IMR-90 (cell line): ENCODE measurements around the gene RPGR. TPM values are rescaled to one million over a fixed set of nuclear protein-coding genes. Genes with fewer than 3 reads are reported as not detected.

Experiments
- ATAC-seq: fragments of 200-7000 bp; cut with Tn5 transposase; 2 replicates; pipeline ENCODE4 v1.9.1; 2020; ENCODE audit warnings: low read depth, mild to moderate bottlenecking, moderate library complexity
- BruUV-seq: library from RNA; stranded (reverse); fragments of 400-500 nt; replicated peaks from 2 replicates; lab custom pipeline; 2021; lab: Mats Ljungman, UMichigan
- CTCF ChIA-PET: fragments of 300-600 bp; formaldehyde crosslinking; extraction: SDS; loops from one replicate; lab custom pipeline; 2021; ENCODE audit warnings: antibody characterized with exemption; lab: Yijun Ruan, JAX
- POLR2A ChIA-PET: fragments of 300-600 bp; sonication (Branson Sonifier 250); formaldehyde crosslinking; loops from one replicate; lab custom pipeline; 2022; ENCODE audit warnings: antibody characterized with exemption; ENCODE audit not compliant: unreplicated experiment; lab: Charles Lee
- DNase-seq: peaks from one replicate; pipeline ENCODE4 v3.0.0; 2013
- H2AFZ ChIP-seq: replicated peaks from 2 replicates; pipeline ENCODE3; 2013; ENCODE audit warnings: low read length, mild to moderate bottlenecking; ENCODE audit not compliant: poor library complexity
- H2AK5ac ChIP-seq: 2 replicates; pipeline ENCODE4 v1.6.1; 2013; ENCODE audit warnings: low read depth, low read length, inconsistent platforms
- H2AK9ac ChIP-seq: replicated peaks from 2 replicates; pipeline ENCODE3; 2013; ENCODE audit warnings: mild to moderate bottlenecking, low read depth, low read length, moderate library complexity; ENCODE audit not compliant: poor library complexity
- H2BK120ac ChIP-seq: 2 replicates; pipeline ENCODE4 v1.6.1; 2013; ENCODE audit warnings: low read depth, low read length, inconsistent platforms
- H2BK15ac ChIP-seq: 3 replicates; pipeline ENCODE4 v1.6.1; 2013; ENCODE audit warnings: low read depth, low read length, inconsistent platforms
- H2BK20ac ChIP-seq: 2 replicates; pipeline ENCODE4 v1.6.1; 2013; ENCODE audit warnings: low read depth, mild to moderate bottlenecking, inconsistent platforms, low read length, moderate library complexity
- H2BK5ac ChIP-seq: 2 replicates; pipeline ENCODE4 v1.6.1; 2013; ENCODE audit warnings: mild to moderate bottlenecking, low read depth, low read length, inconsistent platforms; ENCODE audit not compliant: poor library complexity, severe bottlenecking
- H3K14ac ChIP-seq: replicated peaks from 2 replicates; pipeline ENCODE4 v1.6.1; 2013; ENCODE audit warnings: low read depth, low read length, inconsistent platforms
- H3K18ac ChIP-seq: 2 replicates; pipeline ENCODE4 v1.6.1; 2013; ENCODE audit warnings: low read depth, low read length, control low read depth
- H3K23ac ChIP-seq: 2 replicates; pipeline ENCODE4 v1.6.1; 2013; ENCODE audit warnings: low read depth, low read length, inconsistent platforms
- H3K27ac ChIP-seq: 2 replicates; pipeline ENCODE4 v1.5.1; 2013; ENCODE audit warnings: mild to moderate bottlenecking, control low read depth, low read length; ENCODE audit not compliant: insufficient read depth
- H3K27me3 ChIP-seq: 2 replicates; pipeline ENCODE4 v1.6.1; 2013; ENCODE audit warnings: low read length; ENCODE audit not compliant: control insufficient read depth, insufficient read depth
- H3K36me3 ChIP-seq: 2 replicates; pipeline ENCODE4 v1.6.1; 2013; ENCODE audit warnings: low read length, mixed read lengths; ENCODE audit not compliant: control insufficient read depth, insufficient read depth
- H3K4ac ChIP-seq: 2 replicates; pipeline ENCODE4 v1.6.1; 2013; ENCODE audit warnings: low read depth, low read length, inconsistent platforms
- H3K4me1 ChIP-seq: 2 replicates; pipeline ENCODE4 v1.6.1; 2013; ENCODE audit warnings: low read length, mixed read lengths; ENCODE audit not compliant: control insufficient read depth, insufficient read depth
- H3K4me2 ChIP-seq: 2 replicates; pipeline ENCODE4 v1.6.1; 2013; ENCODE audit warnings: low read depth, mild to moderate bottlenecking, control low read depth, low read length, moderate library complexity
- H3K4me3 ChIP-seq: 2 replicates; pipeline ENCODE4 v1.5.1; 2013; ENCODE audit warnings: low read depth, mild to moderate bottlenecking, control low read depth, low read length, moderate library complexity; ENCODE audit not compliant: insufficient read depth
- H3K56ac ChIP-seq: 2 replicates; pipeline ENCODE4 v1.6.1; 2013; ENCODE audit warnings: low read length, inconsistent platforms; ENCODE audit not compliant: insufficient read depth; ENCODE audit errors: extremely low read depth
- H3K79me1 ChIP-seq, 2 experiments: 2 replicates each; pipeline ENCODE4 v1.6.1; 2013; ENCODE audit warnings: low read length in 2 of 2, inconsistent platforms in 1 of 2, low read depth in 1 of 2
- H3K9ac ChIP-seq: 2 replicates; pipeline ENCODE4 v1.6.1; 2013; ENCODE audit warnings: low read depth, low read length, control low read depth
- H3K9me1 ChIP-seq: 2 replicates; pipeline ENCODE4 v1.6.1; 2013; ENCODE audit warnings: low read length, inconsistent platforms; ENCODE audit not compliant: insufficient read depth
- H3K9me3 ChIP-seq: 2 replicates; pipeline ENCODE4 v1.6.1; 2013; ENCODE audit warnings: low read length; ENCODE audit not compliant: control insufficient read depth, insufficient read depth
- H4K20me1 ChIP-seq: 2 replicates; pipeline ENCODE4 v1.6.1; 2013; ENCODE audit warnings: low read length, inconsistent platforms; ENCODE audit not compliant: insufficient read depth
- H4K5ac ChIP-seq: 2 replicates; pipeline ENCODE4 v1.6.1; 2013; ENCODE audit warnings: mild to moderate bottlenecking, low read depth, low read length, control low read depth
- H4K8ac ChIP-seq, 2 experiments: 2 replicates each; pipeline ENCODE4 v1.6.1; 2013; ENCODE audit warnings: low read depth in 2 of 2, low read length in 2 of 2, control low read depth in 1 of 2, inconsistent platforms in 1 of 2
- H4K91ac ChIP-seq: 2 replicates; pipeline ENCODE4 v1.6.1; 2013; ENCODE audit warnings: low read depth, low read length, inconsistent platforms; ENCODE audit not compliant: insufficient read depth
- CTCF ChIP-seq: conservative IDR thresholded peaks from 2 replicates; pipeline ENCODE4 v1.5.1; 2012; ENCODE audit warnings: mild to moderate bottlenecking, low read depth, low read length, improper control_type of control experiment
- MAFK ChIP-seq: IDR thresholded peaks from 2 replicates; pipeline ENCODE4 v1.6.1; 2012; ENCODE audit warnings: low read depth, low read length, improper control_type of control experiment
- RAD21 ChIP-seq: IDR thresholded peaks from 2 replicates; pipeline ENCODE4 v1.6.1; 2012; ENCODE audit warnings: low read length, improper control_type of control experiment
- SMC3 ChIP-seq: fragments of 150-350 bp; IDR thresholded peaks from 2 replicates; pipeline ENCODE4 v1.6.1; 2016; ENCODE audit warnings: low read depth, mild to moderate bottlenecking, antibody characterized with exemption, low read length, moderate library complexity
- USF2 ChIP-seq: fragments of 150-350 bp; IDR thresholded peaks from 2 replicates; pipeline ENCODE4 v1.6.1; 2017; ENCODE audit warnings: mild to moderate bottlenecking, antibody characterized with exemption, low read length, low read depth
- WGBS, 2 experiments: methylation state at CpG; one replicate each; pipeline versions ENCODE4 v1.1.5 to v1.1.7; 2013; ENCODE audit warnings: missing lambda C conversion rate in 2 of 2; ENCODE audit not compliant: insufficient read length in 1 of 2; ENCODE audit errors: extremely low coverage in 2 of 2; 5-methylcytosine and 5-hydroxymethylcytosine counted together
- dilution Hi-C: fragments of 300-500 bp; cut with HindIII; formaldehyde crosslinking; loops from one replicate; pipeline ENCODE4 v1.14.3; 2018; ENCODE audit warnings: low sequenced_read_pairs; ENCODE audit not compliant: unreplicated experiment
- in situ Hi-C: fragments of 300-500 bp; cut with MboI; formaldehyde crosslinking; loops from 3 replicates; pipeline ENCODE4 v1.14.3; 2019; ENCODE audit warnings: low sequenced_read_pairs, inconsistent platforms, mixed read lengths
- intact Hi-C: fragments of 100-400 bp; cut with micrococcal nuclease; formaldehyde crosslinking; loops from 2 replicates; pipeline ENCODE4 v1.10.0; 2022
- polyA plus RNA-seq, 3 experiments: library from polyadenylated mRNA; depleted of rRNA; stranded (reverse); fragments of >200 nt; gene quantifications; 2 replicates each; pipeline ENCODE4 v1.2.3, GENCODE V29; 2012; ENCODE audit warnings: low replicate concordance in 1 of 3
- total RNA-seq: library from RNA; depleted of rRNA; stranded (reverse); fragments of >200 nt; gene quantifications from 2 replicates; pipeline ENCODE4 v1.2.3, GENCODE V29; 2012

RPGR gene
- total and polyA plus RNA-seq, 2 of the 4 experiments (the other 2 are of a cell fraction), result 2.2 to 3.8 TPM

GRCh38 chrX:38293741-38294140 lies 33.6 kb downstream of the RPGR start:
- Histone ChIP-seq H3K27ac (no peak overlapping the region), H4K5ac (no peak overlapping the region), H3K27me3 (no peaks in the 10 kb centered on the region; the same call in 1 of the 2 replicates), H2BK5ac (no peak overlapping the region), H3K4ac (no peak overlapping the region), H2AK5ac (no peak overlapping the region), H3K4me1 (no peaks in the 10 kb centered on the region), H3K14ac (no peak overlapping the region), H4K91ac (no peak overlapping the region), H3K79me1 (no peaks in the 10 kb centered on the region), H3K36me3 (no peaks in the 10 kb centered on the region), H4K20me1 (no peaks in the 10 kb centered on the region), H3K4me2 (no peak overlapping the region), H2AK9ac (no peak overlapping the region), H3K9ac (no peak overlapping the region), H3K18ac (no peak overlapping the region), H2BK15ac (no peak overlapping the region), H2AFZ (no peak overlapping the region), H3K56ac (no peak overlapping the region), H3K4me3 (no peak overlapping the region), H2BK20ac (no peak overlapping the region), H3K9me3 (no peaks in the 10 kb centered on the region), H3K23ac (no peak overlapping the region), H4K8ac (no peak overlapping the region), H2BK120ac (no peak overlapping the region), H3K9me1 (no peaks in the 10 kb centered on the region)
- ATAC-seq (peak; percentile 27; the same call in 1 of the 2 replicates), DNase-seq (no peak)
- BruUV-seq, result no TSS peak
- POLR2A ChIA-PET, result no interaction called here
- TF ChIP-seq RAD21 (peak; percentile 33; the same call in 1 of the 2 replicates), USF2 (no peak), MAFK (no peak), SMC3 (peak; percentile 4; the same call in 1 of the 2 replicates), CTCF (peak; percentile 35)
- in situ Hi-C loops, result no loop called here
- intact Hi-C loops, result no loop called here
- WGBS, 2 experiments, result 80% methylated on average over 1 of the region's 2 CpGs; no CpG with 5 or more reads in 1 of the 2 experiments
- CTCF ChIA-PET, result interaction anchor here (1.3 kb wide), 1 partner anchor 74 kb away, joined by 3 read pairs; no protein-coding TSS in a partner anchor
- dilution Hi-C loops, result no loop called here
